ENCODE results near the gene ACTN4.

DNA sequence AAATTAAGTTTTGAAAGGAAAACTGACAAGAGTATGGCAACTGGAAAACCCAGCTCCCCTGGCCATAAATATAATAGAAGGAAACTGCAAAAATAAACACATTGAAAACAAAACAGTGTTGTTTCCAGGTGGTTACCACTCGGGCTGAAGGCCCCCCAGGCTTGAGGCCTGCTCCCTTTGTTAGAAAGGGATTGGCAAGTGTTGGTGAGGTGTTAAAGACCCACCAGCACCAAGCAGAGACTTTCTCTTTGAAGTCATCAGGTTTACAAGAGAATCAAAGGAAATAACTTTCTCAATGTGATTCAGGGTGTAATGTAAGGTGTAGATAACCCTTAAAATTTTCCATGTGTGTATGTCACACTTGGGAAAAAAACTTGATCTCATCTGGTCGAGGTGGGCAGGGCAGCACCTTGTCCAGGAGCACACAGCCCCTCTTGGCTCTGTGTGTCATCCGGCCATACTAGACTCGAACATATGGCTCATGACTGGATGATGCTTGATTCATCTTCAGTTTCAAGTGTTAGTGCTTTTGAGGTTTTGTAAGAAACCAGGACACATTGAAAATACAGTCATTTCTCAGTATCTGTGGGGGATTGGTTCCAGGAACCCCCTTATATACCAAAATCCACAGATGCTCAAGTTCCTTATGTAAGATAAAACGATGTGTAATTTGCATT is 7.8 kb downstream of the ACTN4 start:
- TF ChIP-seq, protein P1, sequence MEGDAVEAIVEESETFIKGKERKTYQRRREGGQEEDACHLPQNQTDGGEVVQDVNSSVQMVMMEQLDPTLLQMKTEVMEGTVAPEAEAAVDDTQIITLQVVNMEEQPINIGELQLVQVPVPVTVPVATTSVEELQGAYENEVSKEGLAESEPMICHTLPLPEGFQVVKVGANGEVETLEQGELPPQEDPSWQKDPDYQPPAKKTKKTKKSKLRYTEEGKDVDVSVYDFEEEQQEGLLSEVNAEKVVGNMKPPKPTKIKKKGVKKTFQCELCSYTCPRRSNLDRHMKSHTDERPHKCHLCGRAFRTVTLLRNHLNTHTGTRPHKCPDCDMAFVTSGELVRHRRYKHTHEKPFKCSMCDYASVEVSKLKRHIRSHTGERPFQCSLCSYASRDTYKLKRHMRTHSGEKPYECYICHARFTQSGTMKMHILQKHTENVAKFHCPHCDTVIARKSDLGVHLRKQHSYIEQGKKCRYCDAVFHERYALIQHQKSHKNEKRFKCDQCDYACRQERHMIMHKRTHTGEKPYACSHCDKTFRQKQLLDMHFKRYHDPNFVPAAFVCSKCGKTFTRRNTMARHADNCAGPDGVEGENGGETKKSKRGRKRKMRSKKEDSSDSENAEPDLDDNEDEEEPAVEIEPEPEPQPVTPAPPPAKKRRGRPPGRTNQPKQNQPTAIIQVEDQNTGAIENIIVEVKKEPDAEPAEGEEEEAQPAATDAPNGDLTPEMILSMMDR (IDR thresholded peaks at IDR 0.05), result no peak
- TF ChIP-seq POLR2A (IDR thresholded peaks at IDR 0.05), result no peak
